ENCODE measurements around the gene STK10.

Gene STK10

DNA sequence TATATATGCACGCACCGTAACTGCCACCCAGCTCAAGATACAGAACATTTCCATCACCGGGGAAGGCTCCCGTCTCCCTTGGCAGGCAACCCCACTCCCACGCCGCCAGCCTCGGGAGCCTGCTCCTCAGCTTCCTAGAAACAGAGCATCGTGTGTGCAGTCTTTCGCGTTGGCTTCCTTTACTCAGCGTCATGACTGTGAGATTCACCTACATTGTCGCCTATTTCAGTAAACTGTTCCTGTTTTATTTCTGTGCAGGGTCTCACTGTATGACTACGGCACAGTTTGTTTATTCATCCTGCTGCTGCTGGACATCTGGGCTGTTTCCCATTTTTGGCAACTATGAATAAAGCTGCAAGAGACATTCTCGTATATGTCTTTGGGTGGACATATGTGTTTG is 90.7 kb downstream of the STK10 start:
- TF ChIP-seq EZH2 (IDR thresholded peaks at IDR 0.05; ENCODE audit: borderline replicate concordance, low read depth, low read length, severe bottlenecking) (no peak), CTCF (IDR thresholded peaks at IDR 0.05; ENCODE audit: borderline replicate concordance, extremely low read depth, low read length, poor library complexity, severe bottlenecking) (no peak)
- H3K79me2 ChIP-seq (ENCODE audit: insufficient read depth, low read length) = no peaks in the 10 kb centered on the region
- DNase-seq (no peak), ATAC-seq (ENCODE audit: insufficient read depth, low read depth) (no peak)
- H3K27ac ChIP-seq (ENCODE audit: low read length) = no peak overlapping the region
- H3K4me3 ChIP-seq (ENCODE audit: low read depth in 1 of 2, low read length in 2 of 2) = no peak overlapping the region
- peaks cover 32% of the 10 kb centered on the region for H3K36me3 ChIP-seq (ENCODE audit: insufficient read depth, low read length)
- no peaks in the 10 kb centered on the region for H3K9me3 ChIP-seq (ENCODE audit: insufficient read depth, low read length, severe bottlenecking)
- no peak overlapping the region for H3K4me2 ChIP-seq (ENCODE audit: insufficient read depth, low read length)
- H3K4me1 ChIP-seq (ENCODE audit: insufficient read depth, low read length) = no peaks in the 10 kb centered on the region
- no peaks in the 10 kb centered on the region for H3K27me3 ChIP-seq (ENCODE audit: insufficient read depth, low read length, poor library complexity)
- H3K9ac ChIP-seq (ENCODE audit: low read depth, low read length) = no peak overlapping the region
- no peak overlapping the region for H2AFZ ChIP-seq (ENCODE audit: low read depth, low read length)
- peaks cover 4% of the 10 kb centered on the region; the same call in 1 of the 2 replicates for H4K20me1 ChIP-seq (ENCODE audit: insufficient read depth, low read length)

DNA sequence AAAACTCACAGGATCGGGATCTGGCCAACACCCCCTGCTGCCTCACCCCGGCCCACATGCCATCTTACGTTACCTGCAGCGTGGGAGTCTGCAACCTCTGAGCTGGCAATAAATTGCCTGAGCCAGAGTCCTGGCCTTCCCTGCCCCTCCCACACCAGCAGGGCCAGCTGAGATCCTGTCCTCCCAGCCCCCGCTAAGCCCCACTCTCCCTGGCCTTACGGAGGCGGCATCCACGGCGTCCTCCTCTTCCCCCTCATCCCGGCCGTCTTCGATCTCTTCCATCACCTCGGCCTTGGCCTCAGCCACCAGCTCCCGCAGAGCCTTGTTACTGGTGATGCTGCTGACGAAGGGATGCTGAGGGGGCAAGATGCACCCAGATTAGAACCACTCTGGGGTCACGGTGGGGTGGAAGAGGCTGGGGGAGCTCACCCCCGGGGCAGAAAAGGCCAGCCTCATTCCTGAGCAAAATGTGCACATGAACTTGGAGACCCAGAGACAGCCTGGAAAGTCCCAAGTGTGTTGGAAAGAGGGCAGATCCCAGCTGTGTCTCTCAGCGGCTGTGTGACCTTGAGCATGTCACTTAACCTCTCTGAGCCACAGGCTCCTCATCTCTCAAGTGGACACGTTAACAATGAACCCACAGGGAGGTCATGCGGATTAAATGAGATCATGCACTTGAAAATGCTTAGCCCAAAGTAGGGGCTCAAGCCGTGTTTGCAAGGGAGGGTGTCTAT is 91.7 kb downstream of the STK10 start:
- no peak overlapping the region for H3K27ac ChIP-seq (ENCODE audit: low read length)
- H3K4me1 ChIP-seq (ENCODE audit: insufficient read depth, low read length) = no peaks in the 10 kb centered on the region
- no peaks in the 10 kb centered on the region for H3K79me2 ChIP-seq (ENCODE audit: insufficient read depth, low read length)
- no peak overlapping the region for H3K9ac ChIP-seq (ENCODE audit: low read depth, low read length)
- peaks cover 31% of the 10 kb centered on the region for H3K36me3 ChIP-seq (ENCODE audit: insufficient read depth, low read length)
- H2AFZ ChIP-seq (ENCODE audit: low read depth, low read length) = no peak overlapping the region
- ATAC-seq (ENCODE audit: insufficient read depth, low read depth) (no peak), DNase-seq (no peak)
- H3K27me3 ChIP-seq (ENCODE audit: insufficient read depth, low read length, poor library complexity) = no peaks in the 10 kb centered on the region
- H3K9me3 ChIP-seq (ENCODE audit: insufficient read depth, low read length, severe bottlenecking) = no peaks in the 10 kb centered on the region
- TF ChIP-seq EZH2 (IDR thresholded peaks at IDR 0.05; ENCODE audit: borderline replicate concordance, low read depth, low read length, severe bottlenecking) (no peak), CTCF (IDR thresholded peaks at IDR 0.05; ENCODE audit: borderline replicate concordance, extremely low read depth, low read length, poor library complexity, severe bottlenecking) (no peak)
- no peak overlapping the region for H3K4me3 ChIP-seq (ENCODE audit: low read depth in 1 of 2, low read length in 2 of 2)
- H3K4me2 ChIP-seq (ENCODE audit: insufficient read depth, low read length) = no peak overlapping the region
- H4K20me1 ChIP-seq (ENCODE audit: insufficient read depth, low read length) = peaks cover 2% of the 10 kb centered on the region; the same call in 1 of the 2 replicates

- TF ChIP-seq EZH2 (IDR thresholded peaks at IDR 0.05; ENCODE audit: borderline replicate concordance, low read depth, low read length, severe bottlenecking) (no peak), CTCF (IDR thresholded peaks at IDR 0.05; ENCODE audit: borderline replicate concordance, extremely low read depth, low read length, poor library complexity, severe bottlenecking) (no peak)
- no peaks in the 10 kb centered on the region for H3K79me2 ChIP-seq (ENCODE audit: insufficient read depth, low read length)
- no peaks in the 10 kb centered on the region for H3K9me3 ChIP-seq (ENCODE audit: insufficient read depth, low read length, severe bottlenecking)
- ATAC-seq (ENCODE audit: insufficient read depth, low read depth) (no peak), DNase-seq (no peak)
- no peak overlapping the region for H3K27ac ChIP-seq (ENCODE audit: low read length)
- no peaks in the 10 kb centered on the region for H3K4me1 ChIP-seq (ENCODE audit: insufficient read depth, low read length)
- no peaks in the 10 kb centered on the region for H3K27me3 ChIP-seq (ENCODE audit: insufficient read depth, low read length, poor library complexity)
- no peak overlapping the region for H3K4me3 ChIP-seq (ENCODE audit: low read depth in 1 of 2, low read length in 2 of 2)
- H4K20me1 ChIP-seq (ENCODE audit: insufficient read depth, low read length) = peaks cover 2% of the 10 kb centered on the region; the same call in 1 of the 2 replicates
- H3K4me2 ChIP-seq (ENCODE audit: insufficient read depth, low read length) = no peak overlapping the region
- H3K36me3 ChIP-seq (ENCODE audit: insufficient read depth, low read length) = peaks cover 35% of the 10 kb centered on the region
- no peak overlapping the region for H3K9ac ChIP-seq (ENCODE audit: low read depth, low read length)
- H2AFZ ChIP-seq (ENCODE audit: low read depth, low read length) = no peak overlapping the region
These were observed 92.4 kb downstream of the STK10 start for GRCh38 chr5:172095368-172096206.
